Activated CD4-positive, CD25-positive, alpha-beta regulatory T cell treated with anti-CD3 and anti-CD28 coated beads, Interleukin-2, amount 50 U/mL, for 16 hours (primary cell): ENCODE results near the gene TSPAN13.

Experiments
- DNase-seq: peaks from one replicate; pipeline ENCODE4 v3.0.0-alpha.2; 2020; ENCODE audit warnings: low read depth, low spot score

Gene TSPAN13

GRCh38 chr7:16753102-16753931, at the start of gene TSPAN13:
Gene TSPAN13 (plus strand): TSS chr7:16753755. CDS start chr7:16753968, 213 bp downstream.
- no peak for DNase-seq

- DNase-seq, result no peak
Measured at GRCh38 chr7:16708511-16708910, 45.0 kb upstream of the TSPAN13 start.

- DNase-seq, result no peak
Measured at GRCh38 chr7:16708980-16709379, 44.6 kb upstream of the TSPAN13 start.

GRCh38 chr7:16710651-16711050, 42.9 kb upstream of the TSPAN13 start:
- DNase-seq, result no peak

GRCh38 chr7:16711730-16712129, 41.8 kb upstream of the TSPAN13 start:
- no peak for DNase-seq

- no peak for DNase-seq
Measured at GRCh38 chr7:16712916-16713315, 40.6 kb upstream of the TSPAN13 start.

- DNase-seq, result no peak
Measured at GRCh38 chr7:16715928-16716327, 37.6 kb upstream of the TSPAN13 start.

- no peak for DNase-seq
Measured at GRCh38 chr7:16718111-16718656, 35.4 kb upstream of the TSPAN13 start.

GRCh38 chr7:16719699-16720098, 33.9 kb upstream of the TSPAN13 start:
- DNase-seq, result no peak

- DNase-seq, result no peak
Measured at GRCh38 chr7:16721541-16721940, 32.0 kb upstream of the TSPAN13 start.

GRCh38 chr7:16724344-16724743, 29.2 kb upstream of the TSPAN13 start:
- no peak for DNase-seq

GRCh38 chr7:16726189-16726588, 27.4 kb upstream of the TSPAN13 start:
- no peak for DNase-seq

GRCh38 chr7:16727736-16728135, 25.8 kb upstream of the TSPAN13 start:
- DNase-seq, result no peak

GRCh38 chr7:16728811-16729210, 24.7 kb upstream of the TSPAN13 start:
- DNase-seq, result no peak

GRCh38 chr7:16729541-16729940, 24.0 kb upstream of the TSPAN13 start:
- no peak for DNase-seq

GRCh38 chr7:16730937-16731336, 22.6 kb upstream of the TSPAN13 start:
- DNase-seq, result no peak

- no peak for DNase-seq
Measured at GRCh38 chr7:16732828-16733227, 20.7 kb upstream of the TSPAN13 start.

GRCh38 chr7:16734148-16734726, 19.3 kb upstream of the TSPAN13 start:
- DNase-seq, result no peak

- no peak for DNase-seq
Measured at GRCh38 chr7:16735020-16735419, 18.5 kb upstream of the TSPAN13 start.

- DNase-seq, result no peak
Measured at GRCh38 chr7:16738011-16738688, 15.4 kb upstream of the TSPAN13 start.

GRCh38 chr7:16739863-16740622, 13.5 kb upstream of the TSPAN13 start:
- DNase-seq, result no peak

GRCh38 chr7:16740623-16740953, 13.0 kb upstream of the TSPAN13 start:
- no peak for DNase-seq
